ENCODE results near the gene GRPR.

Gene GRPR

GRCh38 chrX:16114611-16115010 is 8.8 kb upstream of the GRPR start:
- H3K79me2 ChIP-seq: no peaks in the 10 kb centered on the region
- H3K9ac ChIP-seq: no peak overlapping the region
- no peak overlapping the region for H2AFZ ChIP-seq
- no peaks in the 10 kb centered on the region for H3K4me1 ChIP-seq
- H3K27ac ChIP-seq: no peak overlapping the region
- TF ChIP-seq, protein P1, sequence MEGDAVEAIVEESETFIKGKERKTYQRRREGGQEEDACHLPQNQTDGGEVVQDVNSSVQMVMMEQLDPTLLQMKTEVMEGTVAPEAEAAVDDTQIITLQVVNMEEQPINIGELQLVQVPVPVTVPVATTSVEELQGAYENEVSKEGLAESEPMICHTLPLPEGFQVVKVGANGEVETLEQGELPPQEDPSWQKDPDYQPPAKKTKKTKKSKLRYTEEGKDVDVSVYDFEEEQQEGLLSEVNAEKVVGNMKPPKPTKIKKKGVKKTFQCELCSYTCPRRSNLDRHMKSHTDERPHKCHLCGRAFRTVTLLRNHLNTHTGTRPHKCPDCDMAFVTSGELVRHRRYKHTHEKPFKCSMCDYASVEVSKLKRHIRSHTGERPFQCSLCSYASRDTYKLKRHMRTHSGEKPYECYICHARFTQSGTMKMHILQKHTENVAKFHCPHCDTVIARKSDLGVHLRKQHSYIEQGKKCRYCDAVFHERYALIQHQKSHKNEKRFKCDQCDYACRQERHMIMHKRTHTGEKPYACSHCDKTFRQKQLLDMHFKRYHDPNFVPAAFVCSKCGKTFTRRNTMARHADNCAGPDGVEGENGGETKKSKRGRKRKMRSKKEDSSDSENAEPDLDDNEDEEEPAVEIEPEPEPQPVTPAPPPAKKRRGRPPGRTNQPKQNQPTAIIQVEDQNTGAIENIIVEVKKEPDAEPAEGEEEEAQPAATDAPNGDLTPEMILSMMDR (IDR thresholded peaks at IDR 0.05): no peak
- no peaks in the 10 kb centered on the region for H3K27me3 ChIP-seq (ENCODE audit: control insufficient read depth, insufficient read depth, low read length)
- no peak overlapping the region for H3K4me2 ChIP-seq (ENCODE audit: low read length)
- H3K9me3 ChIP-seq (ENCODE audit: control insufficient read depth, low read length): no peaks in the 10 kb centered on the region
- H3K4me3 ChIP-seq (ENCODE audit: low read depth, low read length): no peak overlapping the region
- no peaks in the 10 kb centered on the region for H3K36me3 ChIP-seq (ENCODE audit: control insufficient read depth, insufficient read depth, low read length)

GRCh38 chrX:16119353-16120220 is 3.8 kb upstream of the GRPR start:
- Histone ChIP-seq H3K9ac (no peak overlapping the region), H3K4me3 (ENCODE audit: low read depth, low read length) (no peak overlapping the region), H3K9me3 (ENCODE audit: control insufficient read depth, low read length) (no peaks in the 10 kb centered on the region), H3K27me3 (ENCODE audit: control insufficient read depth, insufficient read depth, low read length) (no peaks in the 10 kb centered on the region), H3K79me2 (no peaks in the 10 kb centered on the region), H3K27ac (no peak overlapping the region), H3K4me2 (ENCODE audit: low read length) (no peak overlapping the region), H3K36me3 (ENCODE audit: control insufficient read depth, insufficient read depth, low read length) (no peaks in the 10 kb centered on the region), H3K4me1 (no peaks in the 10 kb centered on the region), H2AFZ (no peak overlapping the region)
- TF ChIP-seq, protein P1 (IDR thresholded peaks at IDR 0.05): no peak

- Histone ChIP-seq H3K27ac (no peak overlapping the region), H3K36me3 (ENCODE audit: control insufficient read depth, insufficient read depth, low read length) (no peaks in the 10 kb centered on the region), H3K9me3 (ENCODE audit: control insufficient read depth, low read length) (no peaks in the 10 kb centered on the region), H3K9ac (no peak overlapping the region), H3K27me3 (ENCODE audit: control insufficient read depth, insufficient read depth, low read length) (no peaks in the 10 kb centered on the region), H3K4me3 (ENCODE audit: low read depth, low read length) (no peak overlapping the region), H3K4me2 (ENCODE audit: low read length) (no peak overlapping the region), H2AFZ (no peak overlapping the region), H3K79me2 (no peaks in the 10 kb centered on the region), H3K4me1 (no peaks in the 10 kb centered on the region)
- TF ChIP-seq, protein P1 (IDR thresholded peaks at IDR 0.05): no peak
Observed at GRCh38 chrX:16120431-16120830, 2.9 kb upstream of the GRPR start.

DNA sequence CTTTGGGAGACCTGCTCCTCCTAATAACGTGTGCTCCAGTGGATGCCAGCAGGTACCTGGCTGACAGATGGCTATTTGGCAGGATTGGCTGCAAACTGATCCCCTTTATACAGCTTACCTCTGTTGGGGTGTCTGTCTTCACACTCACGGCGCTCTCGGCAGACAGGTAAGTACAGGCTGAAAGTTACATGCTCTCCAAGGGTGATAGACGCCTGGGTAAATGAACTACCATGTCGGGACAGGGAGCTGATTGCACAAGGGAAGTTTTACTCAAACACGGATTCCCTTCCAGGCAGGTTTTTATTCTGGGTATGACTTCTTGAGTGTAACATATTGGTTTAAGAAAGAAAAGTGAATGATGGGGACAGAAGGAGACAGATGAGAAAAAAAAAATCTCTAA is 836 bp downstream of the GRPR start:
- TF ChIP-seq, protein P1 (IDR thresholded peaks at IDR 0.05): no peak
- no peak overlapping the region for H3K27ac ChIP-seq
- H3K4me2 ChIP-seq (ENCODE audit: low read length): no peak overlapping the region
- no peaks in the 10 kb centered on the region for H3K79me2 ChIP-seq
- H3K36me3 ChIP-seq (ENCODE audit: control insufficient read depth, insufficient read depth, low read length): no peaks in the 10 kb centered on the region
- H3K4me3 ChIP-seq (ENCODE audit: low read depth, low read length): no peak overlapping the region
- no peak overlapping the region for H2AFZ ChIP-seq
- no peak overlapping the region for H3K9ac ChIP-seq
- no peaks in the 10 kb centered on the region for H3K27me3 ChIP-seq (ENCODE audit: control insufficient read depth, insufficient read depth, low read length)
- no peaks in the 10 kb centered on the region for H3K9me3 ChIP-seq (ENCODE audit: control insufficient read depth, low read length)
- no peaks in the 10 kb centered on the region for H3K4me1 ChIP-seq

Data from parathyroid adenoma (tissue), 2 donors.